ENCODE data around the gene VCL. TPM values are rescaled to one million over a fixed set of nuclear protein-coding genes. Genes with fewer than 3 reads are reported as not detected.
"Not testable (repeated sequence)": the region's sequence is repeated elsewhere in the genome, so short reads cannot be mapped to it uniquely, and the experiment has no call there.

VCL gene
- total and polyA plus RNA-seq, 4 donors = 4.3 to 37.8 (median 17.3) TPM

DNA sequence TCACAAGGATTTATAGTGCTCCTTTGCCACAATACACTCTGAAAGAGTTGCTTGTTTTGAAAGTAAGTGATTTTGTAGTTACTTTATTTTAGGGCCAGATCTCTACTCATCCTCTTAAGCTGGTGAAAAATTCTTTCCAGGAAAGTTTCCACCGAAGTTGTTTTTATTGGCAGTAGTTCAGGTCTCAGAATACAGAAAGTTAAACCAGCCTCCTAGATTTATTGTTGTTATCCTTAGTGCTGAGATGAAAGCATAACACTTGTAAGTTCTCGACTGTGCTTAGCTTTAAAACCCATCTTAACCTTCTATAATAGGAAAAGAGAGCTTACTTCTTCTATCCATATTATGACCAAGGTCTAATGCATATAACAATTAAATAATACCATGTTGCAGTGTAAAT is 147.2 kb downstream of the VCL start:
- Histone ChIP-seq H3K9me3 (ENCODE audit: control insufficient read depth in 4 of 4, low read length in 3 of 4) (no peaks in the 10 kb centered on the region), H3K4me3 (ENCODE audit: low read depth in 1 of 3, low read length in 3 of 3) (no peak overlapping the region), H3K9ac (ENCODE audit: low read depth in 1 of 2, low read length in 2 of 2) (no peak overlapping the region), H3K36me3 (ENCODE audit: control insufficient read depth in 4 of 4, insufficient read depth in 3 of 4, low read depth in 1 of 4, low read length in 3 of 4) (peaks cover 0 to 3% (median 2%) of the 10 kb centered on the region in 4 donors), H3K27ac (ENCODE audit: low read depth in 1 of 2, low read length in 2 of 2) (no peak overlapping the region), H3K4me1 (ENCODE audit: control insufficient read depth in 4 of 4, insufficient read depth in 4 of 4, low read length in 3 of 4) (peaks cover 3 to 13% (median 7%) of the 10 kb centered on the region in 4 donors), H3K27me3 (ENCODE audit: control insufficient read depth in 4 of 4, insufficient read depth in 4 of 4, low read length in 3 of 4) (no peaks in the 10 kb centered on the region)
- WGBS = 46% methylated on average over 2 of the region's 2 CpGs
- TF ChIP-seq, protein P1, sequence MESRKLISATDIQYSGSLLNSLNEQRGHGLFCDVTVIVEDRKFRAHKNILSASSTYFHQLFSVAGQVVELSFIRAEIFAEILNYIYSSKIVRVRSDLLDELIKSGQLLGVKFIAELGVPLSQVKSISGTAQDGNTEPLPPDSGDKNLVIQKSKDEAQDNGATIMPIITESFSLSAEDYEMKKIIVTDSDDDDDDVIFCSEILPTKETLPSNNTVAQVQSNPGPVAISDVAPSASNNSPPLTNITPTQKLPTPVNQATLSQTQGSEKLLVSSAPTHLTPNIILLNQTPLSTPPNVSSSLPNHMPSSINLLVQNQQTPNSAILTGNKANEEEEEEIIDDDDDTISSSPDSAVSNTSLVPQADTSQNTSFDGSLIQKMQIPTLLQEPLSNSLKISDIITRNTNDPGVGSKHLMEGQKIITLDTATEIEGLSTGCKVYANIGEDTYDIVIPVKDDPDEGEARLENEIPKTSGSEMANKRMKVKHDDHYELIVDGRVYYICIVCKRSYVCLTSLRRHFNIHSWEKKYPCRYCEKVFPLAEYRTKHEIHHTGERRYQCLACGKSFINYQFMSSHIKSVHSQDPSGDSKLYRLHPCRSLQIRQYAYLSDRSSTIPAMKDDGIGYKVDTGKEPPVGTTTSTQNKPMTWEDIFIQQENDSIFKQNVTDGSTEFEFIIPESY (IDR thresholded peaks at IDR 0.05) = no peak
- TF ChIP-seq SP1 (IDR thresholded peaks at IDR 0.05) (no peak), GABPA (IDR thresholded peaks at IDR 0.05 in 1 of 2, conservative IDR thresholded peaks at IDR 0.05 in 1 of 2) (no peak), TAF1 (conservative IDR thresholded peaks at IDR 0.05) (no peak), EGR1 (IDR thresholded peaks at IDR 0.05; ENCODE audit: low read depth in 2 of 2) (no peak), FOXA1 (IDR thresholded peaks at IDR 0.05) (no peak), YY1 (IDR thresholded peaks at IDR 0.05) (no peak), RAD21 (IDR thresholded peaks at IDR 0.05) (no peak), JUND (IDR thresholded peaks at IDR 0.05) (no peak), FOXA2 (IDR thresholded peaks at IDR 0.05) (no peak), RXRA (IDR thresholded peaks at IDR 0.05) (no peak), NR2F2 (IDR thresholded peaks at IDR 0.05) (no peak), HNF4G (IDR thresholded peaks at IDR 0.05) (no peak), HNF4A (conservative IDR thresholded peaks at IDR 0.05) (no peak)
- TF ChIP-seq, protein P2, sequence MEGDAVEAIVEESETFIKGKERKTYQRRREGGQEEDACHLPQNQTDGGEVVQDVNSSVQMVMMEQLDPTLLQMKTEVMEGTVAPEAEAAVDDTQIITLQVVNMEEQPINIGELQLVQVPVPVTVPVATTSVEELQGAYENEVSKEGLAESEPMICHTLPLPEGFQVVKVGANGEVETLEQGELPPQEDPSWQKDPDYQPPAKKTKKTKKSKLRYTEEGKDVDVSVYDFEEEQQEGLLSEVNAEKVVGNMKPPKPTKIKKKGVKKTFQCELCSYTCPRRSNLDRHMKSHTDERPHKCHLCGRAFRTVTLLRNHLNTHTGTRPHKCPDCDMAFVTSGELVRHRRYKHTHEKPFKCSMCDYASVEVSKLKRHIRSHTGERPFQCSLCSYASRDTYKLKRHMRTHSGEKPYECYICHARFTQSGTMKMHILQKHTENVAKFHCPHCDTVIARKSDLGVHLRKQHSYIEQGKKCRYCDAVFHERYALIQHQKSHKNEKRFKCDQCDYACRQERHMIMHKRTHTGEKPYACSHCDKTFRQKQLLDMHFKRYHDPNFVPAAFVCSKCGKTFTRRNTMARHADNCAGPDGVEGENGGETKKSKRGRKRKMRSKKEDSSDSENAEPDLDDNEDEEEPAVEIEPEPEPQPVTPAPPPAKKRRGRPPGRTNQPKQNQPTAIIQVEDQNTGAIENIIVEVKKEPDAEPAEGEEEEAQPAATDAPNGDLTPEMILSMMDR (IDR thresholded peaks at IDR 0.05; ENCODE audit: low read depth, low read length, missing input control) = no peak
- TF ChIP-seq, protein P3, sequence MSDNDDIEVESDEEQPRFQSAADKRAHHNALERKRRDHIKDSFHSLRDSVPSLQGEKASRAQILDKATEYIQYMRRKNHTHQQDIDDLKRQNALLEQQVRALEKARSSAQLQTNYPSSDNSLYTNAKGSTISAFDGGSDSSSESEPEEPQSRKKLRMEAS (IDR thresholded peaks at IDR 0.05) = no peak
- TF ChIP-seq, protein P4, sequence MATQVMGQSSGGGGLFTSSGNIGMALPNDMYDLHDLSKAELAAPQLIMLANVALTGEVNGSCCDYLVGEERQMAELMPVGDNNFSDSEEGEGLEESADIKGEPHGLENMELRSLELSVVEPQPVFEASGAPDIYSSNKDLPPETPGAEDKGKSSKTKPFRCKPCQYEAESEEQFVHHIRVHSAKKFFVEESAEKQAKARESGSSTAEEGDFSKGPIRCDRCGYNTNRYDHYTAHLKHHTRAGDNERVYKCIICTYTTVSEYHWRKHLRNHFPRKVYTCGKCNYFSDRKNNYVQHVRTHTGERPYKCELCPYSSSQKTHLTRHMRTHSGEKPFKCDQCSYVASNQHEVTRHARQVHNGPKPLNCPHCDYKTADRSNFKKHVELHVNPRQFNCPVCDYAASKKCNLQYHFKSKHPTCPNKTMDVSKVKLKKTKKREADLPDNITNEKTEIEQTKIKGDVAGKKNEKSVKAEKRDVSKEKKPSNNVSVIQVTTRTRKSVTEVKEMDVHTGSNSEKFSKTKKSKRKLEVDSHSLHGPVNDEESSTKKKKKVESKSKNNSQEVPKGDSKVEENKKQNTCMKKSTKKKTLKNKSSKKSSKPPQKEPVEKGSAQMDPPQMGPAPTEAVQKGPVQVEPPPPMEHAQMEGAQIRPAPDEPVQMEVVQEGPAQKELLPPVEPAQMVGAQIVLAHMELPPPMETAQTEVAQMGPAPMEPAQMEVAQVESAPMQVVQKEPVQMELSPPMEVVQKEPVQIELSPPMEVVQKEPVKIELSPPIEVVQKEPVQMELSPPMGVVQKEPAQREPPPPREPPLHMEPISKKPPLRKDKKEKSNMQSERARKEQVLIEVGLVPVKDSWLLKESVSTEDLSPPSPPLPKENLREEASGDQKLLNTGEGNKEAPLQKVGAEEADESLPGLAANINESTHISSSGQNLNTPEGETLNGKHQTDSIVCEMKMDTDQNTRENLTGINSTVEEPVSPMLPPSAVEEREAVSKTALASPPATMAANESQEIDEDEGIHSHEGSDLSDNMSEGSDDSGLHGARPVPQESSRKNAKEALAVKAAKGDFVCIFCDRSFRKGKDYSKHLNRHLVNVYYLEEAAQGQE (IDR thresholded peaks at IDR 0.05) = no peak
- no peak for DNase-seq (ENCODE audit: low spot score)

DNA sequence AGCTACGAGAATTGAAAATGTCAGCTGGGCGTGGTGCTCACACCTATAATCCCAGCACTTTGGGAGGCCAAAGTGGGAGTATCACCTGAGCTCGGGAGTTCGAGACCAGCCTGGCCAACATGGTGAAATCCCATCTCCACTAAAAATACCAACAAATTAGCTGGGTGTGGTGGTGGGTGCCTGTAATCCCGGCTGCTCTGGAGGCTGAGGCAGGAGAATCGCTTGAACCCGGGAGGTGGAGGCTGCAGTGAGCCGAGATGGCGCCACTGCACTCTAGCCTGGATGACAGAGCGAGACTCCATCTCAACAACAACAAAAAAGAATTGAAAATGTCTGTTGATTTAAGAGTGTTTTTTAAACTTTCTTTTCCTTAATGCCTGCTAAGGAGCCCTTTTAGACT is 149.1 kb downstream of the VCL start:
- H3K9me3 ChIP-seq (ENCODE audit: control insufficient read depth in 4 of 4, low read length in 3 of 4); H3K27ac ChIP-seq (ENCODE audit: low read depth in 1 of 2, low read length in 2 of 2); H3K4me3 ChIP-seq (ENCODE audit: low read depth in 1 of 3, low read length in 3 of 3); H3K27me3 ChIP-seq (ENCODE audit: control insufficient read depth in 4 of 4, insufficient read depth in 4 of 4, low read length in 3 of 4); H3K9ac ChIP-seq (ENCODE audit: low read depth in 1 of 2, low read length in 2 of 2); DNase-seq (ENCODE audit: low spot score); H3K36me3 ChIP-seq (ENCODE audit: control insufficient read depth in 4 of 4, insufficient read depth in 3 of 4, low read depth in 1 of 4, low read length in 3 of 4): not testable (repeated sequence)
- 97% methylated on average over 10 of the region's 10 CpGs for WGBS
- peaks cover 0 to 19% (median 7%) of the 10 kb centered on the region in 4 donors for H3K4me1 ChIP-seq (ENCODE audit: control insufficient read depth in 4 of 4, insufficient read depth in 4 of 4, low read length in 3 of 4)
